Left forelimb (tissue), 1 donor: ENCODE results near the gene CCL7.
A peak's percentile ranks its signal among the peaks of the same experiment; 100 is the strongest.
"Not testable (repeated sequence)": the region's sequence is repeated elsewhere in the genome, so short reads cannot be mapped to it uniquely, and the experiment has no call there.

Experiments used
- DNase-seq: peaks from one replicate; pipeline ENCODE4 v3.0.0-alpha.2; 2018; ENCODE audit warnings: low spot score

The CCL7 gene

DNA sequence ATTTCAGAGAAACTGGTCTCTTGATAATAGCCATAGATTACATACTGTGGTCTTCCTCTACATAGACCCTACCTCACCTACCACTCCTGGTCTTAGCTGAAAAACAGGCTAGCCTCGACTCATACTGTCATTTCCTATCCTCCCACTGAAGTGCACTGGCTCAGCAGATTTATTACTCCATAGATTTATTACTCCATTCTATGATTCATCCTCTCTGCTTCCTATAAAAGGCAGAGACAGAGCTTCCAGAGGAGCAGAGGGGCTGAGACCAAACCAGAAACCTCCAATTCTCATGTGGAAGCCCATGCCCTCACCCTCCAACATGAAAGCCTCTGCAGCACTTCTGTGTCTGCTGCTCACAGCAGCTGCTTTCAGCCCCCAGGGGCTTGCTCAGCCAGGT is at the start of gene CCL7:
Gene CCL7 (plus strand): TSS at position 253 of the 400 bp plus-strand sequence. CDS start 70 bp downstream, at position 323.
- DNase-seq = no peak

GRCh38 chr17:34220752-34221395 is 49.1 kb upstream of the CCL7 start:
- no peak for DNase-seq

DNA sequence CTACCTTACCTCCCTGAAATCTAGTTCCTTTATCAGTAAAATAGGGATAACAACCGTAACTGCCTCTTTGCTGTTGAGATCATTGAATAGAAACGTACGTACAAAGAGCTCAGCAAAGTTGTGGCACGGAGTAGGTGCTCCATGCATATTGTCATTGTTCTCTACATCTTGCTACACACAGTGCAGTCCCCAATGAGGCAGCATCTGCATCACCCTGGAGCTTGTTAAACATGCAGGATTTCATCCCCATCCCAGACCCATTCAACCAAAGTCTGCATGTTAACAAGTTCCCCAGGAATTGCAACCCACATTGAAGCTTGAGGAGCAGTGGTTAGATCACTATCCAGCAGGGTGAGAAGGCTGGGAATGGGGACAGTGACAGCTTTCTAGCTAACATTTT is 48.6 kb upstream of the CCL7 start:
- no peak for DNase-seq

DNA sequence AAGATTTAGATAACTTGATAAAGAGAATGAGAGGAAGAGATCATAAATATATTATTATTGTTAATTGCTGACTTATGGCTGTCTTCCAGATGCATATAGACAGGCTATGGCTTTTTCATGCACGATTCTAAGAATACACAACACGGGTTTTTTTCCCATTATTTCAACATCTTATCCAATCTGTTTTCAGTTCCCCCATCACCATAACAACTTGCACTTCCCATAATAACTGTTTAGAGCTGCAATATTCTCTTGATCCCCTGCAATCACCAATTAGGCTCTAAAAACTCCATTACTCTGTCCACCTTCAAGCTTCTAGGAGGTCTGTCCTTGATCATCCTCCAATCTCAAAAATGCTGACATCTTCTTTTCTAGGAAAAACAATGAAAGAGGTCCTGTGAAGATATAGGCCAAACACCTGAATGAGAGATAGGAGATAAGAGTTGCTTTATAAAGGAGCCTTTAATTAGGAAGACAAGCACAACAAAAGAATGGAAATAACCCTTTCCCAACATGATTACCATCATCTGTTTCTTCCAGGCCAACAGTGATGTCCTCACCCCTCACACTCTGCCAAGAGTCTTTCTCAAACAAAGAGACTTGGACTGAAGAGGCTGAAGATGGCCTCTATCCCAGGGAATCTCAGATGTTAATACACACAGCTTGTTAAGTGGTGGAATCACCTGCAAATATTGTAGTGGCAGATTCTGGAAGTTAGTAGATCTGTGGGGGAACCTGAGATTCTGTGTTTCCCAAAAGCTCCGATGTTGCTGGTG is 47.1 kb upstream of the CCL7 start:
- DNase-seq = no peak

DNA sequence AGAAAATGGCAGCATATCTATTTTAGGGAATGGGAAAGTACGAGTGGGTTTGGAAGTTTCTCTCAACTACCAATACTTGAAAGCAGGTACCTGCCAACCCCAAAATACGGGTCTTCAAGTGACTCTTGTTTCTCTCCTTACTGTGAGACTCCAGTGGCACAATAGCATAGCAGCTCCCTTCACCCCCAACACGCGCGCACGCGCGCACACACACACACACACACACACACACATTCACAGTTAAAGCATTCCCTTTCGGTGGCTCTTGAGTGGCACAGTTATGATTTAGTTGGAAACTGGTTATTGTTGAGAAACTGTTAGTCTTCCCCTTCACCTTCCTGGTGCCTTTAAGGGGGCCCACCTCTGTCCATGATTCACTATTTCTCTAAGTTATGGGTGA is 45.0 kb upstream of the CCL7 start:
- DNase-seq = no peak

DNA sequence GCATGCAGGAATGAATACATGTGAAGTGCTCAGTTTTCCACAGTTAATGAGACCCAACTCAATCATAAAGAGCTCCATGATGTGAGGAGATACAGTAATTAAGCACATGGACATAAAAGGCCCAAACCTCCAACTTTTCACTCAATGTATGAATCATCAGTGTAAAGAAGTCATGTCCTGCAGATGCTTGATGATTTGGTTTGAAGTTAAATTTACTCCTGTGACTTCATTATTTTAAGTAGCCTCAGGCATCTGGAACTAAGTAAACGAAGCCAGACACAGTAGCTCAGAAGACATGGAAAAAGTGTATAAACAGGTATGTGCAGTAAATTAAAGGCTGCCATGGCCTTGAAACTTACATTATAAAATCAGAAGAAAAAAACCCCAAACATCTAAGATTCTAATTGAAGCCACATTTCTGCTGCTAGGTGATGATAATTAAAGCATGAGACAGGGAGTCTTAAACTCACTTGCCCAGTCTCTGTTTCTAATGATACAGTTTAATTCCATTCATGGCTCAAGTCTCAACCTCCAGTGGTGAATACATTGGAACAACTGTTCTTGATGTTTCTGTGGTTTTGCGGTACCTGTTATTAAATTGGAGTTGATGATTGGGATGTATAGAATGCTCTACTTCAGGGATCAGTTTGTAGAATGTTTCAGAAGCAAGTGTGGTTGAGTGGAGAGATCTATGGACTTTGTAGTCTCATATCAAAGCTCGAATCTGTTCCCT is 43.8 kb upstream of the CCL7 start:
- DNase-seq = no peak

- DNase-seq = no peak
Measured at GRCh38 chr17:34226744-34227034, 43.3 kb upstream of the CCL7 start.

GRCh38 chr17:34227293-34227692 is 42.7 kb upstream of the CCL7 start:
- DNase-seq = not testable (repeated sequence)

DNA sequence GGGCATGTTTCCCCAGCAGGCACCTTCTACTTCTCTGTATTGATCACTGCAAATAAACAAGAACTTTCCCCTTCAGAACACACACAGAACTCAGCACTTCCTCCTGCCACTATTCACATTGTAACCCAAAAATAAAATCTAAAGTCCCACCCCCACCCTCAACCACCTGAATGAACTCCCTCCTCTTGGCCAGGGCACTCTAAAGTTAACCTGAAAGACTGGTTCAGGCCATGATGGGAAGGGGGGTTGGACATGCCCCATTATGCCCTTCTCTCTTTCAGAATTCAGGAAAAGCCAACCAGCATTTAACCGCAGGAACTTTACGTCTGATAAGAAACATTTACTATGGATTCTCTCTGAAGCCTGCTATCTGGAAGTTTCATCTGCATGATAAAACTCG is 42.3 kb upstream of the CCL7 start:
- DNase-seq = no peak

DNA sequence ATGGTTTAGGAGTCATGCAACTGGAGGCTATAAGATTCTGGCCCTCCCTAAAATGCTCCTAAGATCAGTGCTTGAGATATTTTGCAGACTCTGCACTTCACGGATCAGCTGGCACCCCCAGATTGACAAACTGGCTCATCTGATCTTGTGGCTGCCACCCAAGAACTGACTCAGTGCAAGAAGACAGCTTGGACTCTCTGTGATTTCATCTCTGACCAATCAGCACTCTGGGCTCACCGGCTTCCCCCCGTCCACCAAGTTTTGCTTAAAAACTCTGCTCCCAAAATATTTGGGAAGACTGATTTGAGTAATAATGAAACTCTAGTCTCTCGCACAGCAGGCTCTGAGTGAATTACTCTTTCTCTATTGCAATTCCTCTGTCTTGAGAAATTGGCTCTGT is 41.2 kb upstream of the CCL7 start:
- no peak for DNase-seq

GRCh38 chr17:34230342-34230741 is 39.7 kb upstream of the CCL7 start:
- no peak for DNase-seq

DNA sequence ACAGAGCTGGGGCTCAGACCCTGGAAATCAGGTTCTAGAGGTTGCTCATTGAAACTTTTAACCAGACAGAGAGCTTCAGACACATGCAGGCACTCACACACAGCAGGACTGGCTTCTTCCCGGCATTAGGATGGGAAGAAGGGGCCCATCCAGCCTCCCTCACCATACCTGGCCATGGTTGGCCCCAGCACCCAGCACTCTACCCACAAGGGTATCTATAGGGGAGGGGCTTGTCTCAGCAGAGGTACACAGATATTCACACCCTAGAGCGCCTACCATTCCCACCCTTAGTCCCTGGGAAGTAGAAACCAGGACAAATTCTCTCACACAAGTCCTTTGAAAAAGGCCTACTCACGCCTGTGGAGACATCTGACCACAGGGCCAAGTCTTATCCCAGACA is 35.4 kb upstream of the CCL7 start:
- no peak for DNase-seq

GRCh38 chr17:34235389-34236028 is 34.5 kb upstream of the CCL7 start:
- DNase-seq = peak; percentile 80

DNA sequence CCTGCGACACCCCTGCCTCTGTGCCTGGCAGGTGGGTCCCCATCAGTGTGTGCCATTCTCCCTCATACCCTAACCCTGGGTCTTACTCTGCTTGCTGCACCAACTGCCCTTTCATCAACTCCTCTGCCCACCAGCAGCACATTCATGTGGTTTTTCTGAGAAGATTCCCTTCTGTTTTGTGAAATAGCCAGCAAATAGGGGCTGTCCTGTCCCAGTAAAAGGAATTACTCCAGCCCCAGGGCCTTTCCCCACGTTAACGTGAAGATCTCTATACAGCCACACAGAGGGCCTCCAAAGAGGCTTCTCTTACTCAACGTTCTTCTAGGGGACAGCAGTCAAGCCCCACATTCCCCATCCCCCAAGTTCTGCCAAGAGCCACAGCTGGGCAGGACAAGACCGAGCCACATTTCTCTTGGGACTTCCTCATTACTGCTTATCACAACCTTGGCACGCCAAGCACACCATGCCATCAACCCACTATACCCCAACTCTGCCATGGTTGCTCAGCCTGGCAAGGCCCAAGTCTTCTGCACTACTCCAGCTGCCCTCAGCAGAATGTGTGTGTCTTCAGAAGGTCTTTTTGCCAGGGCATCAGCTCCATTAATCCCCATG is 33.6 kb upstream of the CCL7 start:
- no peak for DNase-seq

GRCh38 chr17:34237458-34237857 is 32.6 kb upstream of the CCL7 start:
- DNase-seq = no peak

DNA sequence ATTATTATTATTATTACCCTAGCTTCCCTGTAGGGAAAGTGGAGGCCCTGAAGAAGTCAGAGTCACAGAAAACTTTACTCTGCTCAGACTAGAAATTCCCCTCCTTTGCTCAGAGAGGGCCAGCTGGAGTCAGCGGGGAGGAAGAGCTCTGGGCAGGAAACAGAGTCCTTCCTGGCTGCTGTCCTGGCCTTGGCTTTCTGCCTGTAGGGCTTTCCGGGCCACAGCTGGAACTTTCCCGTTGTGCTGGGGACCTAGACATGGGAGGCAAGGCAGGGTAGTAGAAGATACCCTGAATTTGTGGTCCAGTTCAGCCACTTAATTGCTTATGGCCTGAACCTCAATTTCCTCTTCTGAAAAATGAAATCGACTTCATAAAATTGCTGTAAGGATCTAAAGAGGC is 29.0 kb upstream of the CCL7 start:
- peak; percentile 84 for DNase-seq

GRCh38 chr17:34242587-34243363 is 27.2 kb upstream of the CCL7 start:
- no peak for DNase-seq

DNA sequence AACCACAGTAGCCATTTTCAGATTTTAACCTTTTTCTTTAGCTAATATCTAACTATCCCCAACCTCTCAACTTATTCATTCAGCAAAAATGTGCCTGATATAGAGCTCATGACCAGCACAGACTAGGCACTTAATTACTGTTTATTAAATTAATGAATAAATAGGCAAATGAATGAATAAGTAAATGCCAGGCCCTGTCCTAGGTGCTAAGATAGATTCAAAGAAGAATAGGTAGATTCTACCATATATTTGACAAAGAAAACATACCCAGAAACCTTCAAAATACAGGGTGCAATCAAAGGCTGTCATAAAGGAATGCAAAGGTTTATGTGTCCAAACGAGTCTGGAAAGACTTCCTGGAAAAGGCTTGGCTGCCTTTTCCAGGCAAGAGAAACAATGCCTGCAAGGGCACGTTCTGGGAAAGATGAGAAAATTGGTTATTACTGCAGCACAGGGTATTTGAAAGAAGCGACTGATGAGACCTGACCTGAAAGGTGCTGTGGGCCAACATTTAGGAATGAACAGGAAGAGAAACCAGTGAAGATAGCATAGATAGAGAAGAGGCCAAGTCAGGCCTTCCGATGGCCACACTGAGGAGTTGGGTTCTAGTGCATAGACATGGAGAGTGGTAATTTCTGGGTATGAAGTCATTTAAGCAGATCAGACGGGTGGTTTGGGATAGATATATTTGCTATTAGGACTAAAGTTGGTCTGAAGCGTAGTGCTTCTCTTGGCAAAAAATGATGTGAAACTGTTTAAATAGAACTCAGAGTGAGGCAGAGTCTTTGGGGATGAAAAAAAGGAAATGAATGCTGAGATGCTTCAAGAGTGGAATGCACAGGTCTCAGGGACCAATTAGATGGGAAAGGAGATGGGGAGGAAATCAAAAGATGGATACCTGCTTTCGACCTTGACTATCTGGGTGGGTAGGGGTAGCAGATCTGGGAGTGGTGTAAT is 26.4 kb upstream of the CCL7 start:
- no peak for DNase-seq

- no peak for DNase-seq
Measured at GRCh38 chr17:34245351-34245905, 24.6 kb upstream of the CCL7 start.

DNA sequence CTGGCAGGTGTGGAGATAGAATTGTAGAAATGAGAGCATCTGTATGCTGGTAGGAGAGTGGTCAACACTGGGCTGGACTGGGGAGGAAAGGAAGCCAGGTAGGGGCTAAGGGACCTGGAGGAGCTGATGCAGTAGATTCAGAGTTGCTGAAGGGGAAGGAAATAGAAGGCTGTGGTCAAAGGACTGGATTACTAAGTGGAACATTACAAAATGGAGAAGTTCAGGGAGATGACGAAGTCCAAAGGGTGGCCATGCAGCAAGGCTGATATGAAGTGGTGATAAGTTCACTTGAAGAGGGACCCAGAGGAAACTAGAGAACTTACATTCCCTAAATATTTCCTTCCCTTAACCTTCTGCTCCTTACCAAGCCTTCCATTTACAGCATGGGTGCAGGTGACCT is 23.6 kb upstream of the CCL7 start:
- no peak for DNase-seq
